Measurements from ENCODE around the gene LRP2.
"Not testable (repeated sequence)": the region's sequence is repeated elsewhere in the genome, so short reads cannot be mapped to it uniquely, and the experiment has no call there.

Gene LRP2

DNA sequence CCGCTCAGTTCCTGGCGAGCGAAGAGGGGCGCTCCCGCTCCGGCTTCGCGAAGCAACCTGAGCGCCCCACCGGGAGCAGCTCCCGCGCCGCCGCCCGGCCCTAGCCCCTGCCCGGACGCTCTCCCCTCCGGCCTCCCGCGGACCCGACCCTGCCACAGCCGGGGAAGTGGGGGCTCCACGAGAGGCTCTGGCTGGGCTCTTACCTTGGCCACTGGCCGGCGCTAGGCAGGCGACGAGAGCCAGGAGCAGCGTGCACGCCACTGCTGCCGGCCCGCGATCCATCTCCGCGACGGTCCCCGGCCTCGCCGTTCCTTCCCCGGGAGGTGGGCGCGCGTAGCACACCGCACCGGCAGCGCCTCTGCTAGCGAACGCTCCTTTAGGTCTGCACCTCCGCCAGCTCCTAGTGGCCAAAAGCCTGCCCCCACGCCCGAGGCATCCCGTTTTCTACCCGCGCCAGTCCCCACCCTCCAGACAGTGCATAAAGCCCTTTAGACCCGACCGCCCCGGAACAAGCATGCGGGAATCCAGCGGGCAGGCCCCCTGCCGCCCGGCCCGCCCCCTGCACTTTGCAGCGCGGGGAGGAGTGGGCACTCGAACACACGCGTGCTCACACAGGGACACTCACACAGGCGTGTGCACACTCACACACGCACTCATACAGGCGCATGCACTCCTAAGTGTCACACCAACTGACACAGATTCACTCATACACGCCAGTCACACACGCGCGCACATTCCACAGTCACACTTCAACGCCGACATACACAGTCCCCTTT, at the start of gene LRP2:
LRP2 (minus strand) TSS at position 417 of the 776 bp plus-strand sequence; CDS start at position 282, 135 bp downstream.
- no peak for DNase-seq (ENCODE audit: extremely low read depth, low read depth)
- no peak for TF ChIP-seq CTCF (IDR thresholded peaks at IDR 0.05; ENCODE audit: low read depth, low read length)

GRCh38 chr2:169406891-169407290, 44.6 kb upstream of the LRP2 start:
- no peak for DNase-seq (ENCODE audit: extremely low read depth, low read depth)
- TF ChIP-seq CTCF (IDR thresholded peaks at IDR 0.05; ENCODE audit: low read depth, low read length) = no peak

GRCh38 chr2:169399491-169399890, 37.2 kb upstream of the LRP2 start:
- not testable (repeated sequence) for DNase-seq (ENCODE audit: extremely low read depth, low read depth)

- no peak for DNase-seq (ENCODE audit: extremely low read depth, low read depth)
- no peak for TF ChIP-seq CTCF (IDR thresholded peaks at IDR 0.05; ENCODE audit: low read depth, low read length)
These were observed 35.4 kb upstream of the LRP2 start for GRCh38 chr2:169397697-169398096.

DNA sequence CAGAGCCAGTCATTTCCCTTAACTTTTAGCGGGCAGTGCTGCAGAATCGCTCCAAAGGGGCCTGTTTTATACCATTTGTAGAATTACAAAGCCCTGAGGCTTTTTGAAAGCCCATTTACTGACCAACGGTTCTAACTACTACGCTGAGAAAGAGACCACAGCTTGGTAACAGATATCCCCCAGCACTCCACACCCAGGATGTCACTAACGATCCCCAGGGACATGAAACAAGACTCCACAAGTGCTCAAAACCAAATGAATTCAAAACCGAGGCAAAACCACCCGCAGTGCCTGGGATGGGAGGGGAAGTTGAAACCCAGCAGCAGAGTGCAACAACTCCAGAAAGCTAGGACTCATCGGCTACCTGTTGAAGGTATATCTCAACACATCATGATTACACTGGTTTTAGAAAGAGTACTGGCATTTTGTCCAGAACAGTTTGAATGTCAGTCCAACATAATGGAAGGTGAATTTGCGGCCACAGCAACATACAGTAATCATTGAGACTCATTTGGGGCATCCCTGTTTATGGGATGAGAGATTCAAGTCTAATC, 33.6 kb upstream of the LRP2 start:
- TF ChIP-seq CTCF (IDR thresholded peaks at IDR 0.05; ENCODE audit: low read depth, low read length) = no peak
- DNase-seq (ENCODE audit: extremely low read depth, low read depth) = no peak

DNA sequence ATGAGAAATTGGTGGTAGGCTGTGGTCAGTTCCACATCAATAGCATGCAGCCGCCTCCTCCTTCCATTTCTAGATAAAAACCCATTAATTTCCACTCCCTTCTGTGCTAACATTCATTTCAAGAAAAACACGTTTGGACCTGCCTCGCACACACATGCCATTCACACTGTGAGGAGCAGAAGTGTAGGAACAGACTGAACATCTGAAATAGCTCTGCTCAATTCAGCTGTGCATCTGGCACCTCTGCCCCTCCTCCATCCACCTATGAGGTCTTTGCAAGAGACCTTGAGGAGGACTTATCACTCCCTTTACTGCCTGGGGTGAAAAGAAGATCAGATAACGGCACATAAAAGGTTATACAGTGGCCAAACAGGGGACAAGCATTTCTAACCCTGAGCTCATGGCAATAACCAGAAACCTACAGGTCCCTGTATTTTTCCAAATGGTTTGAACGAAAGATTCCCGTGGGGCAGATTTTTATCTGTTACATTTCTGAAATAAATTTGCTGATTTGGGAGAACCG, 30.8 kb upstream of the LRP2 start:
- TF ChIP-seq CTCF (IDR thresholded peaks at IDR 0.05; ENCODE audit: low read depth, low read length) = no peak
- DNase-seq (ENCODE audit: extremely low read depth, low read depth) = no peak

- no peak for DNase-seq (ENCODE audit: extremely low read depth, low read depth)
- TF ChIP-seq CTCF (IDR thresholded peaks at IDR 0.05; ENCODE audit: low read depth, low read length) = no peak
These were observed 28.9 kb upstream of the LRP2 start for GRCh38 chr2:169391236-169391635.
